PFSK-1 (cell line): ENCODE measurements around the gene FECH.

Experiments
- POLR2AphosphoS5 ChIP-seq: IDR thresholded peaks from 2 replicates; pipeline ENCODE4 v1.6.1; 2012; ENCODE audit warnings: low read depth, mild to moderate bottlenecking, control low read depth, low read length, moderate library complexity
- TAF1 ChIP-seq: IDR thresholded peaks from 2 replicates; pipeline ENCODE4 v1.6.1; 2012; ENCODE audit warnings: low read length, control low read depth, borderline replicate concordance; ENCODE audit not compliant: insufficient read depth

DNA sequence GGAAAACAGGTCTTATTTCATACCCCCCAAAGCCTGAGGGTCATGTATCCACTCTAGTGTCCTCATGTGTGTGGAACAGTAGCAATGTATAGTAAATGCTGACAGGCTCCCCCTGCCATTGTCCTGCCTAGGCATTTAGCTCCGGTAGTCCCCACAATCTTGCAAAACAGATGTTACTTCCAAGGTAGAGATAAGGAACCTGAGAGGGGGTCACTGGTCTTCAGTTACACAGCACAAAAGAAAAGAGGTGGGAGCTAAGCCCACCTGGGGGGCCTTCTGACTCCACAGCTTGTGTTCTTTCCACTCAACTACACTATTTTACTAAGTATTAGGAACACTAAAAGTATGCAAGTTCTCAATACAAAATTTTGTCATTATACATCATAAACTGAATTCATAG is 17.4 kb upstream of the FECH start:
- TF ChIP-seq POLR2AphosphoS5 (0 out of 2 replicates have a peak, but pooled peaks have one; percentile 7), TAF1 (no peak)
